CD14-positive monocyte (primary cell): ENCODE measurements around the gene GAREM2. TPM values are rescaled to one million over a fixed set of nuclear protein-coding genes. Genes with fewer than 3 reads are reported as not detected.

Source experiments
- DNase-seq, 3 donors: peaks; one replicate each; pipeline ENCODE4 v3.0.0-alpha.2; 2011 to 2022
- H2AFZ ChIP-seq: 2 replicates; pipeline ENCODE4 v1.6.0; 2012; ENCODE audit warnings: mild to moderate bottlenecking, low read depth, low read length, inconsistent platforms; ENCODE audit not compliant: insufficient read depth, poor library complexity, severe bottlenecking
- H3K27ac ChIP-seq, 2 donors: 1 replicate in 1 of 2; 2 replicates in 1 of 2; pipeline ENCODE4 v1.5.1; 2012 to 2013; ENCODE audit warnings: low read length in 2 of 2, control low read depth in 1 of 2, inconsistent platforms in 1 of 2, low read depth in 1 of 2, mild to moderate bottlenecking in 1 of 2
- H3K27me3 ChIP-seq, 2 donors: one replicate each; pipeline versions ENCODE4 v1.6.0 to v1.6.1; 2011 to 2013; ENCODE audit warnings: low read length in 2 of 2; ENCODE audit not compliant: control insufficient read depth in 2 of 2, insufficient read depth in 2 of 2
- H3K36me3 ChIP-seq, 2 donors: replicated peaks in 1 of 2; 1 replicate in 1 of 2; 2 replicates in 1 of 2; pipeline versions ENCODE4 v1.5.1 to v1.6.1; 2012 to 2013; ENCODE audit warnings: low read length in 2 of 2, control low read depth in 1 of 2, inconsistent platforms in 1 of 2, mild to moderate bottlenecking in 1 of 2; ENCODE audit not compliant: insufficient read depth in 2 of 2, control insufficient read depth in 1 of 2
- H3K4me1 ChIP-seq, 2 donors: 1 replicate in 1 of 2; 2 replicates in 1 of 2; pipeline versions ENCODE4 v1.5.1 to v1.6.1; 2012 to 2013; ENCODE audit warnings: low read length in 2 of 2, control low read depth in 1 of 2, inconsistent platforms in 1 of 2, mild to moderate bottlenecking in 1 of 2, moderate library complexity in 1 of 2; ENCODE audit not compliant: insufficient read depth in 2 of 2, control insufficient read depth in 1 of 2
- H3K4me2 ChIP-seq: replicated peaks from 2 replicates; pipeline ENCODE3; 2012; ENCODE audit warnings: low read length, moderate library complexity, mild to moderate bottlenecking; ENCODE audit not compliant: poor library complexity, severe bottlenecking; ENCODE audit errors: extremely low read depth
- H3K4me3 ChIP-seq, 3 experiments: fragments of 200-600 bp in 1 of 3; sonication (generic) in 1 of 3; replicated peaks in 1 of 3; 1 replicate in 2 of 3; 2 replicates in 1 of 3; pipeline ENCODE4 v1.5.1; 2011 to 2013; ENCODE audit warnings: low read length in 3 of 3, mild to moderate bottlenecking in 3 of 3, control low read depth in 2 of 3, low read depth in 2 of 3, inconsistent platforms in 1 of 3, moderate library complexity in 1 of 3
- H3K79me2 ChIP-seq: 2 replicates; pipeline ENCODE4 v1.6.0; 2012; ENCODE audit warnings: mild to moderate bottlenecking, control low read depth, inconsistent platforms, low read length, moderate library complexity; ENCODE audit not compliant: insufficient read depth
- H3K9ac ChIP-seq: 2 replicates; pipeline ENCODE4 v1.6.0; 2017; ENCODE audit warnings: low read length, mild to moderate bottlenecking; ENCODE audit not compliant: insufficient read depth, poor library complexity, severe bottlenecking
- H3K9me3 ChIP-seq, 2 donors: replicated peaks in 1 of 2; 1 replicate in 1 of 2; 2 replicates in 1 of 2; pipeline versions ENCODE4 v1.5.1 to v1.6.1; 2012 to 2013; ENCODE audit warnings: low read length in 2 of 2, control low read depth in 1 of 2; ENCODE audit not compliant: control insufficient read depth in 1 of 2, insufficient read depth in 1 of 2
- H4K20me1 ChIP-seq: 2 replicates; pipeline ENCODE4 v1.6.0; 2012; ENCODE audit warnings: mild to moderate bottlenecking, low read length, control low read depth, moderate library complexity; ENCODE audit not compliant: insufficient read depth
- H3K27ac Mint-ChIP-seq, 7 donors: one replicate each; pipeline ENCODE4 v1.8.0; 2020; ENCODE audit warnings: mild to moderate bottlenecking in 7 of 7, mixed read lengths in 7 of 7, moderate library complexity in 6 of 7, inconsistent platforms in 2 of 7
- H3K27me3 Mint-ChIP-seq, 3 donors: one replicate each; pipeline ENCODE4 v1.8.0; 2021 to 2022; ENCODE audit warnings: low read depth in 3 of 3, mild to moderate bottlenecking in 3 of 3, mixed read lengths in 3 of 3, moderate library complexity in 3 of 3, inconsistent platforms in 1 of 3
- H3K36me3 Mint-ChIP-seq, 2 donors: one replicate each; pipeline ENCODE4 v1.8.0; 2020; ENCODE audit warnings: mixed read lengths in 2 of 2, inconsistent platforms in 1 of 2, mild to moderate bottlenecking in 1 of 2
- H3K4me1 Mint-ChIP-seq: one replicate; pipeline ENCODE4 v1.8.0; 2020; ENCODE audit warnings: mild to moderate bottlenecking, mixed read lengths
- H3K4me3 Mint-ChIP-seq, 2 donors: one replicate each; pipeline ENCODE4 v1.8.0; 2020; ENCODE audit warnings: mild to moderate bottlenecking in 2 of 2, mixed read lengths in 2 of 2, moderate library complexity in 1 of 2
- H3K9me3 Mint-ChIP-seq, 7 donors: one replicate each; pipeline ENCODE4 v1.8.0; 2020 to 2022; ENCODE audit warnings: mixed read lengths in 7 of 7, mild to moderate bottlenecking in 6 of 7, moderate library complexity in 6 of 7, inconsistent platforms in 2 of 7
- WGBS: methylation state at CpG from one replicate; pipeline ENCODE4 v1.1.5; 2013; ENCODE audit warnings: missing lambda C conversion rate; ENCODE audit not compliant: insufficient coverage; 5-methylcytosine and 5-hydroxymethylcytosine counted together
- intact Hi-C, 2 donors: fragments of 100-400 bp; cut with micrococcal nuclease; formaldehyde crosslinking; loops; one replicate each; pipeline versions ENCODE4 v1.15.0 to v1.15.1; 2023
- polyA plus RNA-seq, 3 donors: library from polyadenylated mRNA; depleted of rRNA in 1 of 3; unstranded in 2 of 3; stranded (reverse) in 1 of 3; fragments of 300-500 nt in 2 of 3; fragments of >200 nt in 1 of 3; fragmentation: Illumina TruSeq in 2 of 3; gene quantifications; 1 replicate in 2 of 3; 2 replicates in 1 of 3; pipeline ENCODE4 v1.2.3, GENCODE V29; 2012 to 2021
- TF ChIP-seq, protein P1 (sequence below): fragments of 200-600 bp; IDR thresholded peaks from one replicate; pipeline ENCODE4 v1.8.0; 2022; ENCODE audit warnings: antibody characterized with exemption, mild to moderate bottlenecking

GAREM2 gene
- polyA plus RNA-seq, 3 donors, result 0.08 to 0.09 TPM; not detected in 1

GRCh38 chr2:26174691-26175465 is 2.0 kb downstream of the GAREM2 start:
- intact Hi-C loops, result no loop called here
- H3K27me3 Mint-ChIP-seq, result peaks cover 62 to 89% (median 67%) of the 10 kb centered on the region in 3 donors
- peaks cover 25% of the 10 kb centered on the region for H3K4me1 Mint-ChIP-seq

DNA sequence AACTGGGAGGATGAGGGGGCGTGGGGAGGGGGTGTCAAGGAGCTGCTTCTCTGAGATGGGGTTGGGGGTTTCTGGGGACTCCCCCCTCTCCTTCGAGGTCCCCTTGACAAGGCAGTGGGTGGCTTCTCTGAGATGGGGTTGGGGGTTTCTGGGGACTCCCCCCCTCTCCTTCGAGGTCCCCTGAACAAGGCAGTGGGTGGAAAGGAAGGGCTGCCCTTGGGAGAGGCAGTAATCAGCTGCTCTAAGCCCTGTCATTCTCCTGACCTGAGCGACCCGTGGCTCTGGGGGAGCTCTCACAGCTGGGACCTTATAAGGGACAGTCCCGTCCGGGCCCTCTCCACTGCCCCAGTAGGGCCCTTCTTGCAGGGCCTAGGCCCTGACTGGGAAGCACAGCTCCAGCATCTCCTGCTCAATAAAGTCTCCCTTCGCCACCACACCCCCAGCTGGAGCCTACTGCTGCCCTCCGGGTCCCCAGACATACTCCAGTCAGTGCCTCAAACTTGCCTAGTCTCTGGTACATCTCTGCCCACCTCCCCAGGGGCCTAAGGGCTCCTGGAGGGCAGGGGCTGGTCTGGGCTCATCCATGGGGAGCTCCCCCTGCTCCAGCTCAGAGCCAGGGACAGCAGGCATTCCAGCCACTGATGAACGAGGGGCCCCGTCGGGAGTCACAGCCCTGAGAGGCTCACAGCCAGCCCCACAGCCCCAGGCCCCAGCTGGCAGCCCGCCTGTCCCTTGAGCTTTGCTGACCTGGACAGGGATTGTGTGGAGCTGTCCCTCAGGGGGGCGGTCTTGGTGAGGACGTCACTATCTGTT is 2.8 kb downstream of the GAREM2 start:
- H3K36me3 Mint-ChIP-seq, result peaks cover 15 to 20% of the 10 kb centered on the region in 2 donors
- Histone ChIP-seq H3K79me2 (no peaks in the 10 kb centered on the region), H3K27me3 (peaks cover 15 to 69% of the 10 kb centered on the region in 2 donors), H3K9me3 (no peaks in the 10 kb centered on the region), H2AFZ (no peak overlapping the region), H3K9ac (no peak overlapping the region), H3K27ac (no peak overlapping the region), H3K4me1 (peaks cover 19 to 26% of the 10 kb centered on the region in 2 donors), H3K36me3 (no peaks in the 10 kb centered on the region), H3K4me3 (no peak overlapping the region), H4K20me1 (no peaks in the 10 kb centered on the region), H3K4me2 (no peak overlapping the region)
- no peak overlapping the region for H3K4me3 Mint-ChIP-seq
- WGBS, result 86% methylated on average over 10 of the region's 15 CpGs
- intact Hi-C loops, result no loop called here
- DNase-seq, result no peak
- peaks cover 28% of the 10 kb centered on the region for H3K4me1 Mint-ChIP-seq
- H3K27ac Mint-ChIP-seq, result no peak overlapping the region
- peaks cover 60 to 90% (median 62%) of the 10 kb centered on the region in 3 donors for H3K27me3 Mint-ChIP-seq
- TF ChIP-seq, protein P1, sequence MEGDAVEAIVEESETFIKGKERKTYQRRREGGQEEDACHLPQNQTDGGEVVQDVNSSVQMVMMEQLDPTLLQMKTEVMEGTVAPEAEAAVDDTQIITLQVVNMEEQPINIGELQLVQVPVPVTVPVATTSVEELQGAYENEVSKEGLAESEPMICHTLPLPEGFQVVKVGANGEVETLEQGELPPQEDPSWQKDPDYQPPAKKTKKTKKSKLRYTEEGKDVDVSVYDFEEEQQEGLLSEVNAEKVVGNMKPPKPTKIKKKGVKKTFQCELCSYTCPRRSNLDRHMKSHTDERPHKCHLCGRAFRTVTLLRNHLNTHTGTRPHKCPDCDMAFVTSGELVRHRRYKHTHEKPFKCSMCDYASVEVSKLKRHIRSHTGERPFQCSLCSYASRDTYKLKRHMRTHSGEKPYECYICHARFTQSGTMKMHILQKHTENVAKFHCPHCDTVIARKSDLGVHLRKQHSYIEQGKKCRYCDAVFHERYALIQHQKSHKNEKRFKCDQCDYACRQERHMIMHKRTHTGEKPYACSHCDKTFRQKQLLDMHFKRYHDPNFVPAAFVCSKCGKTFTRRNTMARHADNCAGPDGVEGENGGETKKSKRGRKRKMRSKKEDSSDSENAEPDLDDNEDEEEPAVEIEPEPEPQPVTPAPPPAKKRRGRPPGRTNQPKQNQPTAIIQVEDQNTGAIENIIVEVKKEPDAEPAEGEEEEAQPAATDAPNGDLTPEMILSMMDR, result no peak
- peaks cover 7 to 19% (median 11%) of the 10 kb centered on the region in 7 donors for H3K9me3 Mint-ChIP-seq

More at GRCh38 chr2:26174691-26175465, 2.0 kb downstream of the GAREM2 start:
- Mint-ChIP-seq H3K36me3 (peaks cover 15% of the 10 kb centered on the region in 2 donors), H3K4me3 (peak overlapping the region in 1 of 2 donors; percentile 76), H3K27ac (no peak overlapping the region), H3K9me3 (peaks cover 7 to 17% (median 11%) of the 10 kb centered on the region in 7 donors)
- H3K4me2 ChIP-seq, result no peak overlapping the region
- no peaks in the 10 kb centered on the region for H3K79me2 ChIP-seq
- H4K20me1 ChIP-seq, result no peaks in the 10 kb centered on the region
- no peak overlapping the region for H3K27ac ChIP-seq
- WGBS, result 69% methylated on average over 1 of the region's 10 CpGs
- no peak overlapping the region for H2AFZ ChIP-seq
- TF ChIP-seq, protein P1, result no peak
- H3K36me3 ChIP-seq, result no peaks in the 10 kb centered on the region
- no peak for DNase-seq
- no peak overlapping the region for H3K9ac ChIP-seq
- peaks cover 15 to 63% of the 10 kb centered on the region in 2 donors for H3K27me3 ChIP-seq
- H3K9me3 ChIP-seq, result no peaks in the 10 kb centered on the region
- H3K4me1 ChIP-seq, result peaks cover 19 to 26% of the 10 kb centered on the region in 2 donors
- H3K4me3 ChIP-seq, result no peak overlapping the region
